ENCODE data around the gene TRAK1. TPM values are rescaled to one million over a fixed set of nuclear protein-coding genes. Genes with fewer than 3 reads are reported as not detected.
A peak's percentile ranks its signal among the peaks of the same experiment; 100 is the strongest.

Gene TRAK1
- total and polyA plus RNA-seq, 4 donors: 18.2 to 65.4 (median 32.5) TPM

GRCh38 chr3:42228796-42229195 lies 137.6 kb downstream of the TRAK1 start:
- Histone ChIP-seq H3K4me1 (ENCODE audit: control insufficient read depth in 5 of 5, insufficient read depth in 5 of 5, low read length in 5 of 5) (peaks cover 0 to 3% (median 0%) of the 10 kb centered on the region in 5 donors), H3K36me3 (ENCODE audit: control insufficient read depth in 4 of 4, insufficient read depth in 4 of 4, low read length in 4 of 4) (peaks cover 0 to 2% (median 0%) of the 10 kb centered on the region in 4 donors), H3K4me3 (no peak overlapping the region), H3K27ac (ENCODE audit: low read depth in 1 of 2, low read length in 1 of 2) (no peak overlapping the region), H3K9me3 (ENCODE audit: control insufficient read depth in 4 of 4, insufficient read depth in 3 of 4, low read length in 3 of 4) (no peaks in the 10 kb centered on the region), H3K27me3 (ENCODE audit: control insufficient read depth in 3 of 3, insufficient read depth in 3 of 3, low read length in 2 of 3) (no peaks in the 10 kb centered on the region), H3K9ac (ENCODE audit: insufficient read depth in 1 of 2, low read length in 2 of 2) (no peak overlapping the region)
- DNase-seq: no peak
- no peak for TF ChIP-seq CTCF (IDR thresholded peaks at IDR 0.05; ENCODE audit: control extremely low read depth, extremely low read depth)
- 48 to 52% methylated on average over 5 of the region's 5 CpGs for WGBS, 2 donors
- ATAC-seq (ENCODE audit: insufficient read depth, low FRiP score): no peak

- Histone ChIP-seq H3K9ac (ENCODE audit: insufficient read depth in 1 of 2, low read length in 2 of 2) (no peak overlapping the region), H3K9me3 (ENCODE audit: control insufficient read depth in 4 of 4, insufficient read depth in 3 of 4, low read length in 3 of 4) (no peaks in the 10 kb centered on the region), H3K36me3 (ENCODE audit: control insufficient read depth in 4 of 4, insufficient read depth in 4 of 4, low read length in 4 of 4) (peaks cover 0 to 2% (median 0%) of the 10 kb centered on the region in 4 donors), H3K27me3 (ENCODE audit: control insufficient read depth in 3 of 3, insufficient read depth in 3 of 3, low read length in 2 of 3) (no peaks in the 10 kb centered on the region), H3K4me3 (no peak overlapping the region), H3K4me1 (ENCODE audit: control insufficient read depth in 5 of 5, insufficient read depth in 5 of 5, low read length in 5 of 5) (peaks cover 0 to 3% (median 0%) of the 10 kb centered on the region in 5 donors), H3K27ac (ENCODE audit: low read depth in 1 of 2, low read length in 1 of 2) (no peak overlapping the region)
- 64 to 76% methylated on average over 5 of the region's 5 CpGs for WGBS, 2 donors
- TF ChIP-seq CTCF (IDR thresholded peaks at IDR 0.05; ENCODE audit: control extremely low read depth, extremely low read depth): no peak
- no peak for DNase-seq
- ATAC-seq (ENCODE audit: insufficient read depth, low FRiP score): no peak
Measured at GRCh38 chr3:42229266-42229941, 138.2 kb downstream of the TRAK1 start.

GRCh38 chr3:42229942-42230688 lies 139.0 kb downstream of the TRAK1 start:
- ATAC-seq (ENCODE audit: insufficient read depth, low FRiP score): no peak
- no peak overlapping the region for H3K9ac ChIP-seq (ENCODE audit: insufficient read depth in 1 of 2, low read length in 2 of 2)
- no peaks in the 10 kb centered on the region for H3K27me3 ChIP-seq (ENCODE audit: control insufficient read depth in 3 of 3, insufficient read depth in 3 of 3, low read length in 2 of 3)
- H3K9me3 ChIP-seq (ENCODE audit: control insufficient read depth in 4 of 4, insufficient read depth in 3 of 4, low read length in 3 of 4): peaks cover 0 to 1% (median 0%) of the 10 kb centered on the region in 4 donors
- H3K4me3 ChIP-seq: no peak overlapping the region
- H3K36me3 ChIP-seq (ENCODE audit: control insufficient read depth in 4 of 4, insufficient read depth in 4 of 4, low read length in 4 of 4): peaks cover 0 to 2% (median 0%) of the 10 kb centered on the region in 4 donors
- peak; percentile 9 for TF ChIP-seq CTCF (IDR thresholded peaks at IDR 0.05; ENCODE audit: control extremely low read depth, extremely low read depth)
- H3K4me1 ChIP-seq (ENCODE audit: control insufficient read depth in 5 of 5, insufficient read depth in 5 of 5, low read length in 5 of 5): peaks cover 0 to 2% (median 0%) of the 10 kb centered on the region in 5 donors
- H3K27ac ChIP-seq (ENCODE audit: low read depth in 1 of 2, low read length in 1 of 2): no peak overlapping the region
- WGBS, 2 donors: 50 to 56% methylated on average over 14 of the region's 14 CpGs
- peak; percentile 22 to 71 (median 71) for DNase-seq

Data from lung (tissue), 12 donors.